Suprapubic skin (tissue), 4 donors: ENCODE results near the gene EEF1AKMT4. TPM values are rescaled to one million over a fixed set of nuclear protein-coding genes. Genes with fewer than 3 reads are reported as not detected.

Experiments used
- DNase-seq, 2 donors: peaks; one replicate each; pipeline ENCODE4 v3.0.0-alpha.2; 2019; ENCODE audit warnings: low spot score in 2 of 2
- H3K27ac ChIP-seq: fragments of 200-600 bp; sonication (generic); one replicate; pipeline ENCODE4 v1.5.1; 2019
- H3K27me3 ChIP-seq: fragments of 200-600 bp; sonication (generic); one replicate; pipeline ENCODE4 v1.5.1; 2019
- H3K36me3 ChIP-seq: fragments of 200-600 bp; sonication (generic); one replicate; pipeline ENCODE4 v1.5.1; 2019
- H3K4me1 ChIP-seq: fragments of 200-600 bp; sonication (generic); one replicate; pipeline ENCODE4 v1.5.1; 2019
- H3K4me3 ChIP-seq: fragments of 200-600 bp; sonication (generic); one replicate; pipeline ENCODE4 v1.5.1; 2019; ENCODE audit warnings: mild to moderate bottlenecking
- H3K9me3 ChIP-seq: fragments of 200-600 bp; sonication (generic); one replicate; pipeline ENCODE4 v1.5.1; 2019
- CTCF ChIP-seq, 2 donors: fragments of 200-600 bp in 1 of 2; fragments of 450-650 bp in 1 of 2; sonication (generic) in 1 of 2; IDR thresholded peaks; one replicate each; pipeline ENCODE4 v1.5.1; 2016 to 2019; ENCODE audit warnings: antibody characterized with exemption in 2 of 2, mild to moderate bottlenecking in 1 of 2, moderate library complexity in 1 of 2
- EP300 ChIP-seq: sonication (generic); formaldehyde crosslinking; IDR thresholded peaks from one replicate; pipeline ENCODE4 v1.6.1; 2017; ENCODE audit warnings: antibody characterized with exemption
- POLR2A ChIP-seq, 2 donors: fragments of 450-650 bp; IDR thresholded peaks; one replicate each; pipeline ENCODE4 v1.6.1; 2017; ENCODE audit warnings: antibody characterized with exemption in 2 of 2, mild to moderate bottlenecking in 2 of 2, moderate library complexity in 2 of 2
- POLR2AphosphoS5 ChIP-seq, 3 donors: sonication (generic); formaldehyde crosslinking; IDR thresholded peaks; one replicate each; pipeline ENCODE4 v1.6.1; 2017; ENCODE audit warnings: antibody characterized with exemption in 3 of 3
- WGBS: methylation state at CpG from one replicate; pipeline ENCODE4 v1.1.5; 2018; 5-methylcytosine and 5-hydroxymethylcytosine counted together
- total RNA-seq, 4 donors: library from RNA; depleted of rRNA; stranded (reverse); fragments of >200 nt; gene quantifications; one replicate each; pipeline ENCODE4 v1.1.0, GENCODE V29; 2016

EEF1AKMT4 gene
- total RNA-seq, 4 donors from 2014 or later, result 4.3 to 11.8 (median 10.0) TPM

DNA sequence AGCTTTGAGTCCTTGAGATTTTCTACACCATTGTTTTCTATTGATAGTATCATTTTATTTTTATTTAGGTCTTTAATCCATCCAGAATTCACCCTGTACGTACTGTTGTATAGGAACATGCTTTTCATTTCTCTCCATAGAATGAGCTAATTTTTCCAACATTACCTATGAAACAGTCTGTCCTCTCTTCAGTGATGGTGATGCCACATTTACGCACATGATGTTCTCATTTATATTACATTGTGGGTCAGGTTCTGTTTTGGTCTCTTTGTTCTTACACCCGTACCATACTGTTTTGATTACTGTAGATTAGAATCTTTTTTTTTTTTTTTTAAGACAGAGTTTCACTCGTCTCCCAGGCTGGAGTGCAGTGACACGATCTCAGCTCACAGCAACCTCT is 37.8 kb upstream of the EEF1AKMT4 start:
- Histone ChIP-seq H3K36me3 (no peaks in the 10 kb centered on the region), H3K27me3 (peaks cover 7% of the 10 kb centered on the region), H3K4me3 (no peak overlapping the region), H3K9me3 (no peaks in the 10 kb centered on the region), H3K4me1 (no peaks in the 10 kb centered on the region), H3K27ac (no peak overlapping the region)
- TF ChIP-seq CTCF (IDR thresholded peaks at IDR 0.05), result no peak
- TF ChIP-seq POLR2AphosphoS5 (IDR thresholded peaks at IDR 0.05), result no peak
- no peak for TF ChIP-seq EP300
- no peak for TF ChIP-seq POLR2A (IDR thresholded peaks at IDR 0.05)
- WGBS, result 68% methylated on average over 5 of the region's 5 CpGs
- no peak for DNase-seq

GRCh38 chr3:184218814-184219213 is 30.7 kb upstream of the EEF1AKMT4 start:
- Histone ChIP-seq H3K36me3 (no peaks in the 10 kb centered on the region), H3K4me1 (no peaks in the 10 kb centered on the region), H3K4me3 (no peak overlapping the region), H3K27me3 (peaks cover 9% of the 10 kb centered on the region), H3K27ac (no peak overlapping the region), H3K9me3 (no peaks in the 10 kb centered on the region)
- DNase-seq, result no peak
- TF ChIP-seq POLR2AphosphoS5 (IDR thresholded peaks at IDR 0.05) (no peak), CTCF (IDR thresholded peaks at IDR 0.05) (no peak), POLR2A (IDR thresholded peaks at IDR 0.05) (no peak), EP300 (no peak)
- WGBS, result 54% methylated on average over 4 of the region's 4 CpGs

- Histone ChIP-seq H3K27me3 (peaks cover 9% of the 10 kb centered on the region), H3K4me3 (no peak overlapping the region), H3K4me1 (no peaks in the 10 kb centered on the region), H3K36me3 (no peaks in the 10 kb centered on the region), H3K9me3 (no peaks in the 10 kb centered on the region), H3K27ac (no peak overlapping the region)
- WGBS, result 75% methylated on average over 3 of the region's 3 CpGs
- DNase-seq, result no peak
- TF ChIP-seq EP300 (no peak), POLR2AphosphoS5 (IDR thresholded peaks at IDR 0.05) (no peak), CTCF (IDR thresholded peaks at IDR 0.05) (no peak), POLR2A (IDR thresholded peaks at IDR 0.05) (no peak)
Observed at GRCh38 chr3:184222521-184222920, 27.0 kb upstream of the EEF1AKMT4 start.

- no peak for DNase-seq
- no peaks in the 10 kb centered on the region for H3K36me3 ChIP-seq
- H3K27ac ChIP-seq, result no peak overlapping the region
- no peak overlapping the region for H3K4me3 ChIP-seq
- H3K9me3 ChIP-seq, result no peaks in the 10 kb centered on the region
- WGBS, result 78% methylated on average over 3 of the region's 3 CpGs
- TF ChIP-seq POLR2A (IDR thresholded peaks at IDR 0.05), result no peak
- TF ChIP-seq POLR2AphosphoS5 (IDR thresholded peaks at IDR 0.05), result no peak
- TF ChIP-seq EP300, result no peak
- TF ChIP-seq CTCF (IDR thresholded peaks at IDR 0.05), result no peak
- H3K4me1 ChIP-seq, result peaks cover 1% of the 10 kb centered on the region
- peaks cover 16% of the 10 kb centered on the region for H3K27me3 ChIP-seq
Observed at GRCh38 chr3:184223946-184224345, 25.5 kb upstream of the EEF1AKMT4 start.

DNA sequence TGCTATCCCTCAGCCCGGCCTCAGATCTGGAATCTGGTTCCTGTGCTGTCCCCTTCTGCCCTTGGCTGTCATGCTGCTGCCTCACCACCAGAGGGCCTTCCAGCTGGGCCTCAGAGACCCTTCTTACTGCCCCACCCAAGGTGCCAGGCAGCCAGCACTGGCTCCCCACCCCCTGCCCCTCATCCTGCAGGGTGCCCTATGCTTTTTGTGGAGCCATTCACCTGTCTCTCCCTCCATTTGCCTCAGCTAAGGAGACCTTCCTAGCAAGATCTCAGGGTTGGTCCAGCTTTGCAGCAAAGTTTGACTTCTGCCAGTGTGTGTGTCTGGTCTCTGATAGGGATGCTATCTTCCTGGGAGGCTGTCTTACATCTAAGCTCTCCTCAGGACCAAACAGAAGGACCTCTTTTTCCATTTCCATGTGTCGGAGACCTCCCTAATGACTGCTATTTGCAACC is 22.0 kb upstream of the EEF1AKMT4 start:
- Histone ChIP-seq H3K27me3 (peaks cover 43% of the 10 kb centered on the region), H3K9me3 (no peaks in the 10 kb centered on the region), H3K27ac (no peak overlapping the region), H3K36me3 (no peaks in the 10 kb centered on the region), H3K4me1 (peaks cover 25% of the 10 kb centered on the region), H3K4me3 (no peak overlapping the region)
- TF ChIP-seq CTCF (IDR thresholded peaks at IDR 0.05) (peak in 1 of 2 donors; percentile 85), EP300 (no peak)
- WGBS, result 52% methylated on average over 2 of the region's 2 CpGs
- peak in 1 of 2 donors; percentile 44 for DNase-seq
